Dermis lymphatic vessel endothelial cell (primary cell): ENCODE measurements around the gene ZNF592. TPM values are rescaled to one million over a fixed set of nuclear protein-coding genes. Genes with fewer than 3 reads are reported as not detected.

Experiments used
- total RNA-seq: library from RNA; depleted of rRNA; stranded (reverse); fragments of >200 nt; gene quantifications from 2 replicates; pipeline ENCODE4 v1.2.1, GENCODE V29; 2014

ZNF592 gene
- 3.8 and 4.9 TPM in 2 replicates for total RNA-seq

GRCh38 chr15:84748274-84749110 lies at the start of gene ZNF592:
Gene ZNF592 (plus strand): TSS chr15:84748592. CDS start chr15:84782676, 34,084 bp downstream.

GRCh38 chr15:84716036-84716732 lies 32.2 kb upstream of the ZNF592 start, which contains the start of gene SEC11A:
Gene SEC11A (minus strand): TSS chr15:84716139. CDS start chr15:84716075, 64 bp downstream.

GRCh38 chr15:84816694-84817465 lies 68.5 kb downstream of the ZNF592 start, which contains the start of gene ALPK3:
Gene ALPK3 (plus strand): TSS chr15:84817356. CDS start chr15:84817453, 97 bp downstream.

Other genes starting within 250 kb of the ZNF592 start
- 15.2 and 19.9 TPM in 2 replicates for gene ZSCAN2, start 147.6 kb upstream of the ZNF592 start, total RNA-seq
- gene WDR73, start 94.3 kb upstream of the ZNF592 start, total RNA-seq, result 18.0 and 30.3 TPM in 2 replicates
- gene NMB, start 90.4 kb upstream of the ZNF592 start, total RNA-seq, result 3.0 and 3.5 TPM in 2 replicates
- gene SEC11A, start 32.5 kb upstream of the ZNF592 start, total RNA-seq, result 325 and 365 TPM in 2 replicates
- gene ALPK3, start 68.8 kb downstream of the ZNF592 start, total RNA-seq, result 24.5 and 29.4 TPM in 2 replicates
- gene SLC28A1, start 136.1 kb downstream of the ZNF592 start, total RNA-seq, result not detected in 2 replicates
- gene PDE8A, start 233.3 kb downstream of the ZNF592 start, total RNA-seq, result 91.9 and 92.5 TPM in 2 replicates